Activated gamma-delta T cell treated with Interleukin-2 at 50 U/mL for 16 hours (primary cell): Measurements from ENCODE around the gene ABLIM3.

Experiments
- DNase-seq: peaks from one replicate; pipeline ENCODE4 v3.0.0-alpha.2; 2020

ABLIM3 gene

GRCh38 chr5:149195337-149195887 is 54.1 kb downstream of the ABLIM3 start:
- DNase-seq = no peak

- no peak for DNase-seq
Observed at GRCh38 chr5:149195962-149196361, 54.7 kb downstream of the ABLIM3 start.

GRCh38 chr5:149198148-149198547 is 56.9 kb downstream of the ABLIM3 start:
- no peak for DNase-seq

- no peak for DNase-seq
Observed at GRCh38 chr5:149200355-149200754, 59.1 kb downstream of the ABLIM3 start.

GRCh38 chr5:149201121-149201637 is 59.9 kb downstream of the ABLIM3 start:
- DNase-seq = no peak

- no peak for DNase-seq
Observed at GRCh38 chr5:149202910-149203451, 61.7 kb downstream of the ABLIM3 start.

- no peak for DNase-seq
Observed at GRCh38 chr5:149203921-149204441, 62.7 kb downstream of the ABLIM3 start.

- no peak for DNase-seq
Observed at GRCh38 chr5:149205625-149206523, 64.6 kb downstream of the ABLIM3 start.

GRCh38 chr5:149206524-149207141 is 65.3 kb downstream of the ABLIM3 start:
- DNase-seq = no peak

GRCh38 chr5:149207831-149208230 is 66.5 kb downstream of the ABLIM3 start:
- no peak for DNase-seq

GRCh38 chr5:149210225-149210624 is 68.9 kb downstream of the ABLIM3 start:
- no peak for DNase-seq

GRCh38 chr5:149210968-149211490 is 69.7 kb downstream of the ABLIM3 start:
- peak; percentile 51 for DNase-seq

- no peak for DNase-seq
Observed at GRCh38 chr5:149211566-149211965, 70.3 kb downstream of the ABLIM3 start.

GRCh38 chr5:149212198-149212951 is 71.1 kb downstream of the ABLIM3 start:
- no peak for DNase-seq

- DNase-seq = no peak
Observed at GRCh38 chr5:149213264-149213880, 72.1 kb downstream of the ABLIM3 start.

- no peak for DNase-seq
Observed at GRCh38 chr5:149215478-149216090, 74.3 kb downstream of the ABLIM3 start.

GRCh38 chr5:149216496-149216895 is 75.2 kb downstream of the ABLIM3 start:
- DNase-seq = no peak

- DNase-seq = no peak
Observed at GRCh38 chr5:149217096-149217802, 76.0 kb downstream of the ABLIM3 start.

- no peak for DNase-seq
Observed at GRCh38 chr5:149217803-149218155, 76.5 kb downstream of the ABLIM3 start.

- no peak for DNase-seq
Observed at GRCh38 chr5:149219584-149219983, 78.3 kb downstream of the ABLIM3 start.

- DNase-seq = no peak
Observed at GRCh38 chr5:149220750-149221149, 79.5 kb downstream of the ABLIM3 start.
